GM12878 (cell line): Measurements from ENCODE around the gene MR1. TPM values are rescaled to one million over a fixed set of nuclear protein-coding genes. Genes with fewer than 3 reads are reported as not detected.

Source experiments
- ASH2L ChIP-seq: fragments of 300-600, 200-600 bp; sonication (generic); IDR thresholded peaks from 2 replicates; pipeline ENCODE4 v1.6.1; 2017; ENCODE audit warnings: low read depth, mild to moderate bottlenecking, borderline replicate concordance
- BCL11A ChIP-seq: IDR thresholded peaks from 2 replicates; pipeline ENCODE4 v1.6.1; 2011; ENCODE audit warnings: low read depth, low read length
- CBX5 ChIP-seq: sonication (generic); IDR thresholded peaks from 2 replicates; pipeline ENCODE4 v1.6.1; 2016; ENCODE audit warnings: low read depth, moderate library complexity, mild to moderate bottlenecking, inconsistent platforms
- CHD1 ChIP-seq: IDR thresholded peaks from 2 replicates; pipeline ENCODE4 v1.6.1; 2012; ENCODE audit warnings: low read depth, low read length, improper control_type of control experiment
- CTCF ChIP-seq, 3 experiments: IDR thresholded peaks in 2 of 3; conservative IDR thresholded peaks in 1 of 3; 2 replicates each; pipeline ENCODE4 v1.5.1; 2011; ENCODE audit warnings: low read depth in 3 of 3, low read length in 3 of 3, mild to moderate bottlenecking in 3 of 3, control low read depth in 2 of 3, moderate library complexity in 2 of 3, inconsistent platforms in 1 of 3, mixed read lengths in 1 of 3; ENCODE audit not compliant: control insufficient read depth in 2 of 3, insufficient read depth in 1 of 3; ENCODE audit errors: extremely low read depth in 1 of 3
- ETV6 ChIP-seq, 2 experiments: fragments of 450-650 bp in 1 of 2; IDR thresholded peaks in 1 of 2; conservative IDR thresholded peaks in 1 of 2; 2 replicates each; pipeline ENCODE4 v1.6.1; 2014; ENCODE audit warnings: antibody characterized with exemption in 1 of 2, borderline replicate concordance in 1 of 2, low read depth in 1 of 2, mild to moderate bottlenecking in 1 of 2, moderate library complexity in 1 of 2
- FOXM1 ChIP-seq: IDR thresholded peaks from 2 replicates; pipeline ENCODE4 v1.6.1; 2012; ENCODE audit warnings: low read depth, mild to moderate bottlenecking, inconsistent platforms, low read length, moderate library complexity
- IRF4 ChIP-seq: IDR thresholded peaks from 2 replicates; pipeline ENCODE4 v1.6.1; 2011; ENCODE audit warnings: low read depth, low read length
- IRF5 ChIP-seq: fragments of 450-650 bp; IDR thresholded peaks from 2 replicates; pipeline ENCODE4 v1.6.1; 2017; ENCODE audit warnings: borderline replicate concordance
- KDM1A ChIP-seq: fragments of 200-600 bp; sonication (generic); IDR thresholded peaks from 2 replicates; pipeline ENCODE4 v1.6.1; 2016; ENCODE audit warnings: borderline replicate concordance
- LARP7 ChIP-seq: fragments of 450-650 bp; IDR thresholded peaks from 2 replicates; pipeline ENCODE4 v1.6.1; 2017; ENCODE audit warnings: mild to moderate bottlenecking
- MEF2B ChIP-seq: fragments of 450-650 bp; IDR thresholded peaks from 2 replicates; pipeline ENCODE4 v1.6.1; 2018; ENCODE audit warnings: mild to moderate bottlenecking, moderate library complexity; ENCODE audit not compliant: partially characterized antibody, poor library complexity, severe bottlenecking
- MTA3 ChIP-seq: IDR thresholded peaks from 2 replicates; pipeline ENCODE4 v1.6.1; 2012; ENCODE audit warnings: low read length, inconsistent platforms, borderline replicate concordance
- MYB ChIP-seq: fragments of 150-350 bp; IDR thresholded peaks from 2 replicates; pipeline ENCODE4 v1.6.1; 2014; ENCODE audit warnings: mild to moderate bottlenecking, low read depth, low read length, borderline replicate concordance
- NKRF ChIP-seq: fragments of 450-650 bp; conservative IDR thresholded peaks from 2 replicates; pipeline ENCODE4 v1.6.1; 2017; ENCODE audit warnings: mild to moderate bottlenecking, moderate library complexity
- NR2F1 ChIP-seq: fragments of 450-650 bp; conservative IDR thresholded peaks from 2 replicates; pipeline ENCODE4 v1.6.1; 2017; ENCODE audit warnings: mild to moderate bottlenecking
- POU2F2 ChIP-seq: IDR thresholded peaks from 3 replicates; pipeline ENCODE4 v1.6.1; 2011; ENCODE audit warnings: low read depth, mild to moderate bottlenecking, low read length, borderline replicate concordance
- RELA ChIP-seq: fragments of 450-650 bp; IDR thresholded peaks from 2 replicates; pipeline ENCODE4 v1.8.0; 2014; ENCODE audit warnings: borderline replicate concordance; ENCODE audit not compliant: partially characterized antibody
- SMARCA5 ChIP-seq: fragments of 450-650 bp; IDR thresholded peaks from 2 replicates; pipeline ENCODE4 v1.6.1; 2017; ENCODE audit warnings: mild to moderate bottlenecking
- ZBTB40 ChIP-seq: fragments of 450-650 bp; IDR thresholded peaks from 2 replicates; pipeline ENCODE4 v1.6.1; 2016; ENCODE audit warnings: mild to moderate bottlenecking, moderate library complexity, borderline replicate concordance
- ZNF274 ChIP-seq: IDR thresholded peaks from one replicate; pipeline ENCODE4 v1.8.0; 2011; ENCODE audit not compliant: insufficient read length, insufficient read depth
- polyA plus RNA-seq, 11 experiments: library from polyadenylated mRNA; depleted of rRNA in 4 of 11; unstranded in 6 of 11; stranded (reverse) in 5 of 11; fragments of >200 nt; fragmentation: Nextera tagmentation in 4 of 11; fragmentation: Illumina TruSeq in 1 of 11; extraction: Ambion mirVana in 4 of 11; extraction: Trizol in 1 of 11; gene quantifications; 1 replicate in 1 of 11; 2 replicates in 10 of 11; pipeline versions ENCODE4 v1.2.1 to v1.2.3, GENCODE V29; 2011 to 2016; ENCODE audit warnings: inconsistent platforms in 2 of 11, missing spikeins in 2 of 11, low read depth in 1 of 11
- total RNA-seq, 4 experiments: library from RNA; depleted of rRNA in 3 of 4; stranded (reverse); fragments of >200 nt in 3 of 4; fragmentation: Illumina TruSeq in 1 of 4; extraction: Trizol in 1 of 4; gene quantifications; 2 replicates each; pipeline versions ENCODE4 v1.2.1 to v1.2.3, GENCODE V29; 2013 to 2021

MR1 gene
- total and polyA plus RNA-seq, 10 of the 15 experiments (the other 5 are each of a cell fraction or from before 2014, with no cell fraction given) = 24.7 to 65.9 (median 30.9) TPM

GRCh38 chr1:181100015-181100905 lies 66.5 kb downstream of the MR1 start (continued):
- TF ChIP-seq IRF5 = no peak
- TF ChIP-seq MYB = no peak
- no peak for TF ChIP-seq IRF4
- TF ChIP-seq NKRF = no peak
- TF ChIP-seq CTCF (IDR thresholded peaks at IDR 0.05 in 2 of 3, conservative IDR thresholded peaks at IDR 0.05 in 1 of 3; ENCODE audit: control insufficient read depth in 2 of 3, extremely low read depth in 1 of 3, insufficient read depth in 1 of 3, low read depth in 3 of 3, low read length in 3 of 3) = no peak
- TF ChIP-seq MTA3 = no peak
- no peak for TF ChIP-seq LARP7
- TF ChIP-seq NR2F1 = no peak
- TF ChIP-seq ETV6 (conservative IDR thresholded peaks at IDR 0.05 in 1 of 2, IDR thresholded peaks at IDR 0.05 in 1 of 2; ENCODE audit: borderline replicate concordance in 1 of 2, low read depth in 1 of 2) = no peak; a peak in 1 of 4 replicates
- TF ChIP-seq BCL11A = no peak
- no peak for TF ChIP-seq SMARCA5
- TF ChIP-seq KDM1A = no peak
- TF ChIP-seq ASH2L = no peak
- no peak for TF ChIP-seq ZBTB40
- TF ChIP-seq RELA = no peak
- no peak for TF ChIP-seq CHD1
- no peak for TF ChIP-seq MEF2B
- TF ChIP-seq POU2F2 = no peak
- TF ChIP-seq FOXM1 = no peak
- no peak for TF ChIP-seq ZNF274
- TF ChIP-seq CBX5 = no peak
